NCI-H345 treated with DMSO at 0.1 percent for 48 hours (cell line): ENCODE results near the gene DIRAS1.

ENCODE experiments used
- DNase-seq: peaks from one replicate; lab custom pipeline; 2025; ENCODE audit not compliant: unreplicated experiment; lab: John Stamatoyannopoulos, UW

Gene DIRAS1

GRCh38 chr19:2728783-2729387 lies 7.7 kb upstream of the DIRAS1 start:
- no peak for DNase-seq

GRCh38 chr19:2727640-2727944 lies 6.4 kb upstream of the DIRAS1 start:
- DNase-seq: no peak

GRCh38 chr19:2726904-2727639 lies 5.9 kb upstream of the DIRAS1 start:
- no peak for DNase-seq

- no peak for DNase-seq
These were observed 5.1 kb upstream of the DIRAS1 start for GRCh38 chr19:2726160-2726855.

GRCh38 chr19:2724148-2724557 lies 3.0 kb upstream of the DIRAS1 start:
- no peak for DNase-seq

GRCh38 chr19:2723747-2724146 lies 2.6 kb upstream of the DIRAS1 start:
- no peak for DNase-seq

- no peak for DNase-seq
These were observed 2.2 kb upstream of the DIRAS1 start for GRCh38 chr19:2723345-2723715.

GRCh38 chr19:2722541-2723344 lies 1.6 kb upstream of the DIRAS1 start:
- DNase-seq: no peak

GRCh38 chr19:2721570-2722540 lies 683 bp upstream of the DIRAS1 start:
- DNase-seq: no peak

- no peak for DNase-seq
These were observed 1.0 kb downstream of the DIRAS1 start for GRCh38 chr19:2719920-2720776.

- no peak for DNase-seq
These were observed 1.9 kb downstream of the DIRAS1 start for GRCh38 chr19:2719232-2719735.

GRCh38 chr19:2717638-2718541 lies 3.3 kb downstream of the DIRAS1 start:
- DNase-seq: no peak

- no peak for DNase-seq
These were observed 4.2 kb downstream of the DIRAS1 start for GRCh38 chr19:2716722-2717637.

GRCh38 chr19:2716275-2716650 lies 4.9 kb downstream of the DIRAS1 start:
- no peak for DNase-seq

- DNase-seq: no peak
These were observed 5.5 kb downstream of the DIRAS1 start for GRCh38 chr19:2715470-2716274.

- DNase-seq: no peak
These were observed 6.5 kb downstream of the DIRAS1 start for GRCh38 chr19:2714531-2715269.
